GM10266 (cell line): Measurements from ENCODE around the gene SOX10.

ENCODE experiments used
- DNase-seq: peaks from one replicate; pipeline ENCODE4 v3.0.0; 2012; ENCODE audit errors: extremely low spot score
- TF ChIP-seq, protein P1 (sequence below): IDR thresholded peaks from 2 replicates; pipeline ENCODE4 v1.5.1; 2012; ENCODE audit warnings: mild to moderate bottlenecking, low read depth; ENCODE audit not compliant: control insufficient read depth, insufficient read depth; ENCODE audit errors: missing control alignments

The SOX10 gene

DNA sequence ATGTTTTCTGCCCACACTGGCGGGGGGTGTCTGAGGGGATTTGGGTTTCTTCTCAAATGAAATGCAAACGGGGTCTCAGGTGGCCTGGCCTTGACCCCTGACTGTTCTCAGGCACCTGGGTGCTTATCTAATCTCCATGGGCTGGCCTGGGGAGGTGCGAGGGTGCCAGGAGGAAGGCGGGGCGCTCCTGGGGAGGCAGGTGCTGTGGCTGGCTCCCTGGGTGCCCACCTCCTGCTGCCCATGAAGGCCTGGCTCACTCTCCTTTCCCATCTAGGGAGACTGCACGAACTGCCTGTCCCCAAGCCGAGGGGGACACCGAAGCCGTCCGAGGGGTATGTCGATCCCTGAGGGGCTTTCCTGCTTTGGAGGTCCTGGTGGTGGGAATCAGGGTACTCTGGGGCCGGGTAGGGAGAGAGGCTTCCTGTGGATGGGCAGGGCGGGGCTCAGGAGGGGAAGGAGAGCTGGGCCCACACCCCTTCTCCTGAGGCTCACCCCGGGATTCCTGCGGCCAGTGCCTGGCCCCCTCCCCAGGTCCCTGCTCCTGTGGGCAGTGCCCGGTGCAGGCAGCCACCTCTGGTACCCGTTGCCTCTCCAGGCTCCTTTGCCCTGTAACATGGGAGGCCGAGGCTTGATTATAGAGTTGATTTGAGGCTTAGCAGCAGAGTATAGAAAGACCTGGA, 59.8 kb downstream of the SOX10 start:
- TF ChIP-seq, protein P1, sequence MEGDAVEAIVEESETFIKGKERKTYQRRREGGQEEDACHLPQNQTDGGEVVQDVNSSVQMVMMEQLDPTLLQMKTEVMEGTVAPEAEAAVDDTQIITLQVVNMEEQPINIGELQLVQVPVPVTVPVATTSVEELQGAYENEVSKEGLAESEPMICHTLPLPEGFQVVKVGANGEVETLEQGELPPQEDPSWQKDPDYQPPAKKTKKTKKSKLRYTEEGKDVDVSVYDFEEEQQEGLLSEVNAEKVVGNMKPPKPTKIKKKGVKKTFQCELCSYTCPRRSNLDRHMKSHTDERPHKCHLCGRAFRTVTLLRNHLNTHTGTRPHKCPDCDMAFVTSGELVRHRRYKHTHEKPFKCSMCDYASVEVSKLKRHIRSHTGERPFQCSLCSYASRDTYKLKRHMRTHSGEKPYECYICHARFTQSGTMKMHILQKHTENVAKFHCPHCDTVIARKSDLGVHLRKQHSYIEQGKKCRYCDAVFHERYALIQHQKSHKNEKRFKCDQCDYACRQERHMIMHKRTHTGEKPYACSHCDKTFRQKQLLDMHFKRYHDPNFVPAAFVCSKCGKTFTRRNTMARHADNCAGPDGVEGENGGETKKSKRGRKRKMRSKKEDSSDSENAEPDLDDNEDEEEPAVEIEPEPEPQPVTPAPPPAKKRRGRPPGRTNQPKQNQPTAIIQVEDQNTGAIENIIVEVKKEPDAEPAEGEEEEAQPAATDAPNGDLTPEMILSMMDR: no peak
- no peak for DNase-seq

DNA sequence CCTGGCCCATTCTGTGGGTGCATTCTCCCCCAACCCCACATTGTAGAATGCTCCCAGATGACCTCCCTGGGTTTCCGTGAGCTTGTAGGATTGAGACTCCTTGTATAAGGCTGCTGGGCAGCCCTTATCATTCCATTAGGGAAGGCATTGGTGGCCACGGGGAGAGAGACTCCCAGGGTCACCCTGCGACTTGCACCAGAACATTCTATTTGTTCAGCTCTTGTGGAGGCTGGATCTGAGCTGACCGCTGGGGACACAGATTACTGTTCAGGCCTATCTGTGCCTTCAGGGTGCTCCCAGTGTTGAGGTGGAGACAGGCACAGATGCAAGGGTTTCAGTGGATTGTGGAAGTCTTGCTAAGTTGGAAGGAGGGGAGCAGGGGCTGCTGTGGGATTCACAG, 60.4 kb downstream of the SOX10 start:
- TF ChIP-seq, protein P1: no peak
- DNase-seq: no peak
